GM12801 (cell line): ENCODE data around the gene CDH22.

ENCODE experiments used
- CTCF ChIP-seq: IDR thresholded peaks from one replicate; pipeline ENCODE4 v1.5.1; 2011; ENCODE audit warnings: control low read depth; ENCODE audit not compliant: insufficient read length; ENCODE audit errors: extremely low read depth

Gene CDH22

GRCh38 chr20:46203510-46203837 lies 104.8 kb downstream of the CDH22 start:
- TF ChIP-seq CTCF: no peak

GRCh38 chr20:46202766-46203509 lies 105.4 kb downstream of the CDH22 start:
- no peak for TF ChIP-seq CTCF

- TF ChIP-seq CTCF: no peak
Measured at GRCh38 chr20:46200582-46201570, 107.4 kb downstream of the CDH22 start.

DNA sequence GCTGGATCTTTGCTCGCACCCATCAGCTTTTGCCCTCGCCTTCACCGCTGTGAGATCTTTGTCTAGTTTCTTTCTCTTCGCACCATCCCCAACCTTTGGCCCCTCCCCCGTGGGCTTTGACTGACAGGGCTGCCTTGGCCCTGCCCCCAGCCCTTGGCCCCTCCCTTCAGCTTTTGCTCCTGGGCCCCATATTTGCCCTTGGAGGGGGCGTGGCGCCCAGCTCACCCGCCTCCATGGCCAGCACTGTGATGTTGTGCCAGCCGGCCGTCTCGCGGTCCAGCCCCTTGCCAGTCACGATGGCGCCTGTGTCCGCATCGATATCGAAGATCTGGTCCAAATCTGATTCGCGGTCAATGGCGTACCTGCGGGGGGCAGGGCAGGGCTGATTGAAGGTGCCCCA lies 109.1 kb downstream of the CDH22 start:
- no peak for TF ChIP-seq CTCF

- no peak for TF ChIP-seq CTCF
Measured at GRCh38 chr20:46196990-46197389, 111.3 kb downstream of the CDH22 start.

GRCh38 chr20:46195264-46196036 lies 112.8 kb downstream of the CDH22 start:
- TF ChIP-seq CTCF: no peak

DNA sequence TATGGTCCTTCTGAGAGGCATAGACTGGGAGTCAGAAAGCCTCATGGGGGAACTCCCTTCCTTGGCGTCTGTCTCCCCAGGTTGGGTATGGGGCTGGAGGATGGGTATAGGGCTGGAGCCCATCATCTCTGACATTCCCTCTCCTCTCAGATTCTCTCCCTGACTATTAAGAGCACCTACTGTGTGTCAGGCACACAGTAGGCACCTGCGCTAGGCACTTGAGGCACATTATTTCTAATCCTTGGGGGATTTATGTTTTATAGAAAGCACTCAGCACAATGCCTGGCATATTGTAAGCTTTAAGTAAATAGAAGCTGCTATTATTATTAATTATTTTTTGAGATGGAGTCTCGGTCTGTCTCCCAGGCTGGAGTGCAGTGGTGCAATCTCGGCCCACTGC lies 113.9 kb downstream of the CDH22 start:
- no peak for TF ChIP-seq CTCF
